Stomach (tissue), 9 donors: ENCODE measurements around the gene SIRPA. TPM values are rescaled to one million over a fixed set of nuclear protein-coding genes. Genes with fewer than 3 reads are reported as not detected.
"Not testable (repeated sequence)": the region's sequence is repeated elsewhere in the genome, so short reads cannot be mapped to it uniquely, and the experiment has no call there.

ENCODE experiments used
- DNase-seq, 2 donors: peaks; one replicate each; pipeline versions ENCODE4 v3.0.0 to v3.0.0-alpha.2; 2013 to 2019
- H3K27ac ChIP-seq, 5 donors: fragments of 200-600 bp in 4 of 5; sonication (generic) in 4 of 5; one replicate each; pipeline ENCODE4 v1.5.1; 2013 to 2019; ENCODE audit warnings: mild to moderate bottlenecking in 1 of 5, moderate library complexity in 1 of 5
- H3K27me3 ChIP-seq, 3 donors: fragments of 200-600 bp; sonication (generic); one replicate each; pipeline ENCODE4 v1.5.1; 2017 to 2019; ENCODE audit warnings: mixed run types in 1 of 3
- H3K36me3 ChIP-seq, 4 donors: fragments of 200-600 bp; sonication (generic); 1 replicate in 3 of 4; 2 replicates in 1 of 4; pipeline ENCODE4 v1.5.1; 2016 to 2019
- H3K4me1 ChIP-seq, 4 donors: fragments of 200-600 bp; sonication (generic); one replicate each; pipeline ENCODE4 v1.5.1; 2016 to 2019
- H3K4me3 ChIP-seq, 4 donors: fragments of 200-600 bp; sonication (generic) in 3 of 4; one replicate each; pipeline ENCODE4 v1.5.1; 2016 to 2019; ENCODE audit warnings: mild to moderate bottlenecking in 1 of 4
- H3K9me3 ChIP-seq, 4 donors: fragments of 200-600 bp; sonication (generic); one replicate each; pipeline ENCODE4 v1.5.1; 2016 to 2019
- CTCF ChIP-seq, 7 experiments: fragments of 450-650 bp in 4 of 7; fragments of 200-600 bp in 3 of 7; sonication (generic) in 3 of 7; IDR thresholded peaks; one replicate each; pipeline ENCODE4 v1.5.1; 2016 to 2019; ENCODE audit warnings: antibody characterized with exemption in 7 of 7, control low read depth in 2 of 7, mild to moderate bottlenecking in 1 of 7
- EP300 ChIP-seq: sonication (generic); formaldehyde crosslinking; IDR thresholded peaks from one replicate; pipeline ENCODE4 v1.6.1; 2017; ENCODE audit warnings: antibody characterized with exemption
- POLR2A ChIP-seq, 4 donors: fragments of 450-650 bp; IDR thresholded peaks; one replicate each; pipeline ENCODE4 v1.6.1; 2016; ENCODE audit warnings: antibody characterized with exemption in 4 of 4, control low read depth in 2 of 4, mild to moderate bottlenecking in 1 of 4, moderate library complexity in 1 of 4
- POLR2AphosphoS5 ChIP-seq, 3 donors: sonication (generic); formaldehyde crosslinking; IDR thresholded peaks; one replicate each; pipeline ENCODE4 v1.6.1; 2016; ENCODE audit warnings: antibody characterized with exemption in 3 of 3
- WGBS, 5 donors: extraction: QIAGEN DNeasy Blood & Tissue Kit in 3 of 5; methylation state at CpG; one replicate each; pipeline versions ENCODE4 v1.1.5 to v1.1.7; 2013 to 2018; 5-methylcytosine and 5-hydroxymethylcytosine counted together
- intact Hi-C: fragments of 100-400 bp; cut with DNase I; formaldehyde crosslinking; loops from one replicate; pipeline ENCODE4 v1.15.1; 2023; ENCODE audit warnings: low total_unique reads
- polyA plus RNA-seq, 3 donors: library from polyadenylated mRNA; stranded (reverse); fragments of 200-250 nt; gene quantifications; one replicate each; pipeline ENCODE4 v1.2.3, GENCODE V29; 2013
- total RNA-seq, 5 donors: library from RNA; depleted of rRNA; stranded (reverse); fragments of >200 nt; gene quantifications; one replicate each; pipeline versions ENCODE4 v1.1.0 to v1.2.3, GENCODE V29; 2014 to 2016
- donor health status: healthy with polysubstance abuse.
- donor health status: Bipolar disorder and iron deficiency.
- donor health status: healthy.

SIRPA gene
- total and polyA plus RNA-seq, 8 donors: 0.29 to 35.5 (median 7.8) TPM

- TF ChIP-seq CTCF (IDR thresholded peaks at IDR 0.05): no peak
- no peak for TF ChIP-seq POLR2A (IDR thresholded peaks at IDR 0.05)
- no peak for TF ChIP-seq EP300
- TF ChIP-seq POLR2AphosphoS5 (IDR thresholded peaks at IDR 0.05): no peak
- Histone ChIP-seq H3K27me3 (no peaks in the 10 kb centered on the region), H3K4me1 (peaks cover 0 to 20% (median 6%) of the 10 kb centered on the region in 4 donors), H3K9me3 (no peaks in the 10 kb centered on the region), H3K27ac (no peak overlapping the region), H3K4me3 (no peak overlapping the region), H3K36me3 (peaks cover 7 to 77% (median 57%) of the 10 kb centered on the region in 4 donors)
- 31 to 53% (median 41%) methylated on average over 8 of the region's 8 CpGs for WGBS, 5 donors
- DNase-seq: peak in 1 of 2 donors; percentile 57
- intact Hi-C loops: no loop called here
These were observed 25.0 kb downstream of the SIRPA start for GRCh38 chr20:1920252-1920651.

GRCh38 chr20:1920826-1921225, 25.6 kb downstream of the SIRPA start:
- Histone ChIP-seq H3K9me3 (no peaks in the 10 kb centered on the region), H3K4me1 (peaks cover 0 to 20% (median 6%) of the 10 kb centered on the region in 4 donors), H3K36me3 (peaks cover 1 to 73% (median 54%) of the 10 kb centered on the region in 4 donors), H3K27ac (no peak overlapping the region), H3K4me3 (no peak overlapping the region), H3K27me3 (no peaks in the 10 kb centered on the region)
- intact Hi-C loops: no loop called here
- no peak for DNase-seq
- 59 to 68% (median 63%) methylated on average over 6 of the region's 6 CpGs for WGBS, 5 donors
- TF ChIP-seq CTCF (IDR thresholded peaks at IDR 0.05) (no peak), EP300 (no peak), POLR2AphosphoS5 (IDR thresholded peaks at IDR 0.05) (no peak), POLR2A (IDR thresholded peaks at IDR 0.05) (no peak)

- Histone ChIP-seq H3K4me1 (peaks cover 0 to 20% (median 6%) of the 10 kb centered on the region in 4 donors), H3K36me3 (peaks cover 0 to 61% (median 46%) of the 10 kb centered on the region in 4 donors)
- not testable (repeated sequence) for H3K9me3 ChIP-seq
These were observed 26.8 kb downstream of the SIRPA start for GRCh38 chr20:1921985-1922384.

GRCh38 chr20:1922786-1923185, 27.6 kb downstream of the SIRPA start:
- no peak for DNase-seq
- no peaks in the 10 kb centered on the region for H3K27me3 ChIP-seq
- TF ChIP-seq POLR2A (IDR thresholded peaks at IDR 0.05): no peak
- no peak for TF ChIP-seq CTCF (IDR thresholded peaks at IDR 0.05)
- no peak for TF ChIP-seq POLR2AphosphoS5 (IDR thresholded peaks at IDR 0.05)
- no peak for TF ChIP-seq EP300
- H3K4me3 ChIP-seq: no peak overlapping the region
- intact Hi-C loops: no loop called here
- H3K4me1 ChIP-seq: peaks cover 0 to 20% (median 6%) of the 10 kb centered on the region in 4 donors
- H3K9me3 ChIP-seq: no peaks in the 10 kb centered on the region
- no peak overlapping the region for H3K27ac ChIP-seq
- H3K36me3 ChIP-seq: peaks cover 0 to 54% (median 40%) of the 10 kb centered on the region in 4 donors

More at GRCh38 chr20:1921985-1922384, 26.8 kb downstream of the SIRPA start:
- WGBS, 5 donors: 60 to 76% (median 72%) methylated on average over 3 to 4 of the region's 4 CpGs
- intact Hi-C loops, H3K27me3 ChIP-seq, H3K27ac ChIP-seq, H3K4me3 ChIP-seq, DNase-seq: not testable (repeated sequence)
